GM19467 (cell line): ENCODE measurements around the gene MT1B.

Source experiments
- ATAC-seq: cut with Tn5 transposase; IDR thresholded peaks from one replicate; pipeline ENCODE4 v1.9.1; 2021; ENCODE audit warnings: mild to moderate bottlenecking, moderate library complexity; ENCODE audit not compliant: unreplicated experiment

Gene MT1B

DNA sequence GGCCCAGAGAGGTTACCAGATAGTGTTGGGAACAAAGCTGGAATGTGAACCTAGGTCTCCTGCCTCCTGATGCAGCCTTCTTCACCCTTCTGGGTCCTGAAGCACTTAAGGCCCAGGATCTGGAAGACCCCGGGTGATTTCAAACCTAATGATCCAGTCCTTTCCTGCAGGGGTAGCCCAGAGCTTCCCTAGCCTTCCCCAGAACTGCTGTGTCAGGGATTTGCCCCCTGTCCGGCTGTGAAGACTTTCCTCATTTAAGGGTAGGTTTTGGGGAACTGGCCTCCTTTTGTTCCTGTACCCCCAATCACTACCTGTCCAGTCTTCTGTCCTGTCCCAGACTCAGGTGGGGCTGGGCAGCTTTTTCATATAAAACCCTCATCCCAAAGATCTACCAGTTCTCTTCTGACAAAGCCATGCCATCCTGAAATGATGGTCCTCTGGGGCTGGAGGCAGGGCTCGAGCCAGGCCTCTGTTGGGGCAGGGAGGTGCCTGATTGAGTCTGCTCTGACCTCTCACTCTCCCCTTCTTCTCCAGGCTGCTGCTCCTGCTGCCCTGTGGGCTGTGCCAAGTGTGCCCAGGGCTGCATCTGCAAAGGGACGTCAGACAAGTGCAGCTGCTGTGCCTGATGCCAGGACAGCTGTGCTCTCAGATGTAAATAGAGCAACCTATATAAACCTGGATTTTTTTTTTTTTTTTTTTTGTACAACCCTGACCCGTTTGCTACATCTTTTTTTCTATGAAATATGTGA, 31.9 kb downstream of the MT1B start:
- no peak for ATAC-seq

DNA sequence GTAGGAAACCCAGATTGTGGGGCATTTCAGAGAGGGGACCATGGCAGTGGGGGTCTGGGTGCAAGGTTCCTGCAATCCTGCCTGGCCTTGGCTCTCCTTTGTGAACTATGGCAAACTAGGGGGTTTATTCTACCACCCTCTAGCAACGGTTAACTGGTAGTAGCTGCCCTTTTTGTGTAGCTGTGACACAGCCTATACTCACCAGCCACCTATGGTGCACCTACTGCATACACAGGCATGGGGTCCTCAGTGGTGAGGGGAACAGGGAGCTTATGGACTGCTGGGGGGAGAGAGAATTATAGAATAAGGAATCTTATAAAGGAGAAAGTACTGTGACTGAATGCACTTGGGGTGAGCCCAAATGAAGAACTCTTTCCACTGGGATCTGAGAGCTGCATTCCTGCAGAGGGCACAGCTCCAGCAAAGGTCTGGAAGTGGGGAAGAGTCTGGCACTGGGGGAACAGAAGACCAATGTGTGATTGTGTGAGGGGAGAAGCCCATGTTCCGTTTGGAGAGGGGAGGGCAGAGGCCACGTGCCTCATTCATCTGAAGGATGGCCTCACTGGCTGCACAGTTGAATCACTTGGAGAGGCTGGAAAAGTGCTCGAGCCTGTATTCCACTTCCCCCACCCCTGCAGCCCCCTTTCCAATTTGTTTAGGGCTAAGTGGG, 32.7 kb downstream of the MT1B start:
- ATAC-seq = no peak

GRCh38 chr16:56684926-56685590, 33.4 kb downstream of the MT1B start:
- no peak for ATAC-seq

DNA sequence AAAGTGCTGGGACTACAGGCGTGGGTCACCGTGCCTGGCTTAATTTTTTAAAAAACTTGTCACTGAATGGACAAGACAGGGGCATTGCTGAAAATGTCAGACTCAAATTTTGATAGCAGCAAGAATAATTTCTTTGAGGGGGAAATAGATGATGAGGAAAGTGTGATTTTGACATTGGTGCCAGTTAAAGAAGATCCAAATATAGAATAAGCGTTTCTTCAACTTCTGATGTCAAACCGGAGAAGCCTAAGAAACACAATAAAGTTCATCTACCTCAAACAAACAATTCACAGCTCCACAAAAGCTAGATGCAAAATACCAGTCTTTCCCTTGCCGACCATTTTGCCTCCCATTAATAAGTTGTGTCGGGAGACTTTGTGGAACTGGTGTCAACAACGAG, 35.1 kb downstream of the MT1B start:
- ATAC-seq = no peak

DNA sequence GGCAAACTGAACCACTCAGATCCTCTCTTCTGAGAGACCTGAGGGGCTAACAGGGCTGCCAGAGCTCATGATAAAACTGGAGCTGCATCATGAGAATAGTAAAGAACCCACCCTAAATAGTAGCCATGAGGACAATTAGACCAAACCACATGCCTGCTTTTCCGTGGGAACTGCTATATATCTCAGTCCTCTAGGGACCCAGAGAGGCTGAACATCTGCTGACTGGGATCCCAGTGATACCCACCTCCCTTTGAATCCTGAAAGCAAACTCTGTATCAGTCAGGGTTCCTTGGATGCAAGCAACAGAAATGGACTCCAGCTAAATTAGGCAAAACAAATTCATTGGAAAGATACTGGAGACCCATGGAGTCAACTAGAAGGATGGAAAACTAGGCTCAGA, 37.1 kb downstream of the MT1B start:
- no peak for ATAC-seq

GRCh38 chr16:56689171-56689570, 37.5 kb downstream of the MT1B start:
- no peak for ATAC-seq

GRCh38 chr16:56690420-56691122, 38.9 kb downstream of the MT1B start:
- ATAC-seq = no peak

GRCh38 chr16:56691885-56692284, 40.2 kb downstream of the MT1B start:
- ATAC-seq = no peak

DNA sequence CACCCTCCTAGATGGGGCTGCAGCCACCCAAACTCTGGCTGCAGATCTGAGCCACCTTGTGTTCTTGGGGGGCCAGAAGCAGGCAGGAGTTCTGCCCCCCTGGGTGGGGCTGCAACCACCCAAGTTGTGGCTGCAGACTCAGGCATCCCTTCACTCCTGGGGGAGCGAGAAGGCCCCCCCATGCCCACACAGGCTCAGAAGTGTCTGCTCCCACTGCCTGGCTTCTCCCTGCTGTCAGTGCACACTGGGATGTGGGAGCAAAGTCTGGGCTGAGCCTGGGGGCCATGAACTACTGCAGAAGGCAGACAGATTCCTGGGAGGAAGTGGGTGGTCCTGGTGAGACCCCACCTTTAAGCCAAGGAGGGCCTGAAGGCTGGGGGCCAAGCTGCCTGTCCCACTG, 43.6 kb downstream of the MT1B start:
- no peak for ATAC-seq

GRCh38 chr16:56697456-56698155, 45.9 kb downstream of the MT1B start:
- ATAC-seq = no peak

DNA sequence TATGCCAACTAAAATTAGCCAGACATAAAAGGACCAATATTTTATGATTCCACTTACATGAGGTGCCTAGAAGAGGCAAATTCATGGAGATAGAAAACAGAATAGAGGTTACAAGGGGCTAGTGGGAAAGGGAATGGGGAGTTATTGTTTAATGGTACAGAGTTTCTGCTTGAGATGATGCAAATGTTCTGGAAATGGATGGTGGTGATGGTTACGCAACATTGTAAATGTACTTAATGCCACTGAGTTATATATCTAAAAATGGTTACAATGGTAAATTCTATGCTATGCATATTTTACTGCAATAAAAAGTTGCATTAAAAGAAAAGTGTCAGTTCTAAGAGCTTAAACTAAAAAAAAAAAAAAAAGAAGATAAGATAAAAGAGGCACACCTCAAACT, 48.5 kb downstream of the MT1B start:
- no peak for ATAC-seq

DNA sequence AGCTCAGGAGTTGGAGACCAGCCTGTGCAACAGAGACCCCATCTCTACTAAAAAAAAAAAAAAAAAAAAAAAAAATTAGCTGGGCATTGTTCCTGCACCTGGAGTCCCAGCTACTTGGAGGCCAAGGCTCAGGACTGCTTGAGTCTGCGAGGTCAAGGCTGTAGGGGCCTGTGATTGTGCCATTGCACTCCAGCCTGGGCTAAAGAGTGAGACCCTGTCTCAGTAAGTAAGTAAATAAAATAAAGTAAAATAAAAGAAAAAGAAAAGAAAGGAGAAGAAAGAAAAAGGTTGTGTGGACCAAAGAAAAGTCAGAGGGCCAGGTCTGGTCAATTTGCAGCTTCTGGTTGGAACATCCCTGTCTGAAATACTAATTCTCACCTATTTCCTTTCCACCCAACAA, 48.9 kb downstream of the MT1B start:
- no peak for ATAC-seq

- no peak for ATAC-seq
Measured at GRCh38 chr16:56701534-56701933, 49.8 kb downstream of the MT1B start.
